GM21360 (cell line): ENCODE measurements around the gene AMPH.
A peak's percentile ranks its signal among the peaks of the same experiment; 100 is the strongest.

Source experiments
- ATAC-seq: cut with Tn5 transposase; IDR thresholded peaks from one replicate; pipeline ENCODE4 v1.9.1; 2021; ENCODE audit warnings: mild to moderate bottlenecking, moderate library complexity; ENCODE audit not compliant: unreplicated experiment

The AMPH gene

DNA sequence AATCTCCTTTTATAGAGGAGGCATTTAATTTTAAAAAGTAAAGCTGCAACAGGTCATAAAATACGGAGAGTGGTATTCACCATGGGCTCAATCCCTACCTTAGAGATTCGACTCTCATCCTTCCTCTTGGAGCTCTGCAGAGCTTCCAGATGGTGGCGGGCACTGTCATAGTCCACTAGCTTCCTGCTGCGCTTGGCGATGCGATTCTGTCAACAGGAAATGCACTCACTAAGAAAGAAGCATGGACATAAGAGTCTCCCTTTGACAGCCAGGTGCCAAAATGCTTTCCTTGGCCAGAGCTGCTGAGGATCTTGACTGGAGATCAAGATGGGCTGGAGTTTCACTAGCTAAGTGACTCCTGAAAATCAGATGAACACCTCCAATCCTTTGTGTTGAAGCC lies 154.4 kb downstream of the AMPH start:
- ATAC-seq: no peak

DNA sequence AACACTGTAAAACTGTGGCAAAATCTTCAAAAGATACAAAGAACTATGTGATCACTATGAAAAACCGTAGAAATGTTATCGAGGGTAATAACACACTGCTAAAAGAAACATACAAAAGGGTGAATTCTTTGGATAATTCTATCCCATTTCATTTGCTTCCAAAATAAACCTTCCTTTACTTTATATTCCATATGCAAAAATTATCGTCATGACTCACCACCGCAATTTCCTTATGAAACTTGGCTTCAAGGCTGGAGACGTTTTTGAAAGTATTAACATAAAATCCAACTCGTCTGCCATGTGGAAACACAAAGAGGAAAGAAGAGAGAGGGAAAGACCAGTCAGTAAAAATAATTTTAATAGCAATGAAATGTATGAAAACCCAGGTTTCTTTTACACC lies 165.2 kb downstream of the AMPH start:
- no peak for ATAC-seq

DNA sequence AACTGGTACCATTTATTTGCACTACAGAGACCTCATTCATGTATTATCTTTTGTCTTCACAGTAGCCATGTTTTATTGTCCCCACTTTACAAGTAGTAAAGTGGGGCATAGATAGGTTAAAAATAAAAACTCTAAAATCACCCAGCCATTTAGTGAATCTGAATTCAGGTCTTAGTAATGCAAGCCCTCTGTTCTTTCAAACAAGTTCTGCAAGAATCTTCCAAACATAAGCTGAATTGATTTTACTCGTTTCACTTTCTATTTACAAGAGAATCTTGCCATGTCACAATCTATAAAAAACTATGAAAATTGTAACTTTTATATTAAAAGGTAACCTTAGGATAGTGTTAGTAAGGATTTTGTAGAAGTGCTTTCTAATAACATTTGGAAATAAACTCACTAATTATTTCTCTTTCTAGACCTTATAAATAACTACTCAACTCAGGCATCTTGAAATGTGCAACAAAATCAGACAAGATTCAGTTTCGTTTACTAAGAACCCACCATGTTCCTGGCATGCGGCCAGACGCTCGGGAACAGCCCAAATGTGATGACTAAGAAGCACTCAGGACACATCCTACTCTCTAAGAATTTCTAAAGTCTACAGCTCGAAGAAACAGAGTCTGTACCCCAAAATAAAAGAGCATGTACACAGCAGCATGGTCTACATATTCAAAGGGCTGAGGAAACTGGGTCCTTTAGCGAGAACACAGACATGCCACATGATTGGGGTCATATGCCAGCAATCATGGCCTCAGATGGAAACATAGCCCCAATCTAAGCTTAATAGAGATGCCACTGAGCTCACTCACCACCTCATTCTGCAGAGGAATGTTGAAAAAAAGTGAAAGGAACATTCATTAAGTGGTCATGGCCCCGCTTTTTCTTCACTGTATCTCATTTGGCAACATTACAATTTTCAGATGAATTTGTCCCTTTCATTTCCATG lies 167.6 kb downstream of the AMPH start:
- ATAC-seq: peak; percentile 89

DNA sequence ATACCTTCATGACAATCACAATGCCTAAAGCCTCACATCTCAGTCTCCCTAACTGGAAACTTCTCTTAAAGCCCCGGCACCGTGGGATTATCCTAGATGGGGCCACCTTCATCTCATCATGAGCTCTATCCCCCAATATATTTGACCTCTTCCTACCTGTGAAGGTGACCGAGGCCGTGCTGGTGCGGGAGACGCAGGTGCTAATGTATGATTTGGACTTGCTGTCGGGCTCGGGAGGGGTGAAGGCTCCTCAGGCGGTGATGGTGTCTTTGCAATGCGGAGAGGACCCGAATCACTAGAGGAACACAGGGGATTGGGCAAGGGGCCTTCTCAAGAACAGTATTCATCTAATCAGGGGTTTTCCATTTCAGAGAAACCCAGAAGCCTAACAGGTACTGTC lies 168.4 kb downstream of the AMPH start:
- ATAC-seq: no peak

DNA sequence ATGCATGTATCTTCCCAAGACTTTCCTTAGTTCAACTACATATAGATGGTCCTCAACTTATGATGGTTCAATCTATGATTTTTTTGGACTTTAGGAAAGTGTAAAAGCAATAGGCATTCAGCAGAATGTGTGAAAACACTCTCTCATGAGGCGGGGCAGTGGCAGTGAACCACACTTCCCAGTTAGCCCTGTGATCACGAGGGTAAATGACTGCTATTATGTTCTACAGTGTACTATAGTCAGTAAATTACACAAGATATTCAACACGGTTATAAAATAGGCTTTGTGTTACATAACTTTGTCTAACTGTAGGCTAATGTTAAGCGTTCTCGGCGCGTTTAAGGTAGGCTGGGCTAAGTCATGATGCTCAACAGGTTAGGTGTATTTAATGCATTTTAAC lies 169.3 kb downstream of the AMPH start:
- no peak for ATAC-seq

DNA sequence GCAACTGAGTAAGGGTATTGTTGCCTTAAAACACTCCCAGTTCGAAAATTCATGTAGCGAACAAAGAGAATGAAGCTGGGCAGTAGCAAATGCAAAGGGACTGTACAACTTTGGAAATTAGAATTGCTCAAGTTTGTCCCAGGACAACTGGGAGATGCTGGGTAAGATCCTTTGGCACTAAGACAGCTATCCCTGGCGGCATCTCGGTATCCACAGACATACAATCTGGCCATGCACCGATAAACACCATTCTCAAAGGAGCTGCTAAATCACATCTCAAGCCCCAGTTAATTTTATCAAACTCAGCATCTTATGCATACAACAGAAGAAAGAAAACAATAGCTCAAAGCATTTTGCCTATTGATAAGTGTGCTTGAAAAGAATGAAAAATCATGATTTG lies 177.3 kb downstream of the AMPH start:
- no peak for ATAC-seq

DNA sequence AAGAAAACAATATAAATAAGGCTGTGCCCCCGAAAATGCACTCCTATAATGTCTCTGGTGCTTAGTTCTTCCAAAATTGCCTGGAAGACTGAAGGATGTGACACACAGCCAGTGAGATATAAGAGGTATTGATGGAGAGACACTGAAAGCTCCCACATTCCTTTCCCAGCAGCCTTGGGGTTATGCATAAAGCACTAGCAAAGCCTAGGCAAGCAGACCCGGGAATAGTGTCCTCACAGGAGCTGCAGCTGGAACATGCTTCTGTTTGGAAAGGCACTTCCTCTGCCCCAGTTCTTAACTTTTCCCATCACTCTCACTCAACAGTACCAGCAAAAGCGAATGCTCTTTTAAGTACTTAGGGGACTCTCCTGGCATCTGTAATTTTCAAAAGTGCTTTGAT lies 178.0 kb downstream of the AMPH start:
- ATAC-seq: no peak

DNA sequence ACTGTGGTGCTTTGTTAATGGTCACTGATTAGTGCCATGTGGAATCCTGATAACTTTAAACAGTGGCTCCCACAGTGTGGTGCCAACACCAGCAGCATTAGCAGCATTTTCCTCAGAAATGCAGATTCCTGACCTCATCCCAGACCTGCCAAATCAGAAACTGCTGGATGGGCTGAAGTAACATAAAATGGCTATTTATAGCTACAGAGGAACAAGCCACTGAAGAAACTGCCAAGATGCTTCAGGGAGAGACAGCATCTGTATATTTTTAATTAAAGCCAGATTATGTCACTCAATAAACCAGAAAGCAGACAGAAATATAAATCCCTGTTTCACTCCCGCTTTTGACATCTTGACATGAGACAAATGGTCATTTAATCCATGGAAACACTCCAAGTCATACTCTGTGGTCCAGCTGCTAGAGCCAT lies 178.5 kb downstream of the AMPH start:
- no peak for ATAC-seq

DNA sequence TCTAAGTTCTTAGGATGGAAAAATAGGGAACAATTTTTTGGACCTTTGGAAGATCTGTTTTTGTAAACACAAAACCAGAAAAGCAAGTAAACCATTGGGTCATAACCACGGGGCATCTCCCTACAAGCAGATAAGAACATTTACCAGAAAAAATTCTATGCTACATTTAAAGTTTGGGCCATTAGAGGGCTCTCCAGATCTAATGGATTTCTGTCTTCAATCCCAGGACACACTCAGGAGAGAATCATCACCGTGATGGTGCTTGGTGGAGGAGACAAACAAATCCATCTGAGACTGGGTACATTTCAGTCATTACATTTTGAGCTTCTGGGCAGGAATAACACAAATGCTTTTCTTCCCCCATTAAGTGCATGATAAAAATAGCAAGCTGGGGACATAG lies 179.3 kb downstream of the AMPH start:
- ATAC-seq: no peak

DNA sequence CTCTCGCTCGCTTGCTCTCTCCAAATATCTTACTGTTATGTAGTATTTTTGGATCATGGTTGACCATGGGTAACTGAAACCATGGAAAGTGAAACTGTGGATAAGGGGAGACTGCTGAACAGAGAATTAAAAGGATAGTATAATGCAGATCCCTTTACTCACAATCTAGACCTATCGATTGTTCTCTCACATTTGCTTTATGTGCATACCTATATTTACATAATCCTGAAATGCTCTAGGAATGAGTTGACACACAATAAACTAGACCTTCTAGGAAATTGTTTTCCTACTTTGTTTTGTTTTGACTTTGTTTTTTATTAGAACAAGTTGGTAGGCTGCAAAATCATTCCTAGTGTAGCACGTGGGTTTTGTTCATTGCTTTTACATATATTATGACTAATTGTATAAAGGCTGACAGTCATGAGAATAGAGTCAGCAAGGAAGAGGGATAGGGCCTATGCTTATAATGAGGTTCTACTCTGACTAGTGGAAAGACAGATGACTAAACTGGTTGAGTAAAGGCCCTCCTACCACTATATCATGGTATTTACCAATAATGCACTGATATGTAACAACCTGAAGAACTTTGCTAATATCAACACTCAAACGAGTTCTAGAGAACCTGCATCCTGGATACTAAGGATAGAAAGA lies 182.5 kb downstream of the AMPH start:
- no peak for ATAC-seq

DNA sequence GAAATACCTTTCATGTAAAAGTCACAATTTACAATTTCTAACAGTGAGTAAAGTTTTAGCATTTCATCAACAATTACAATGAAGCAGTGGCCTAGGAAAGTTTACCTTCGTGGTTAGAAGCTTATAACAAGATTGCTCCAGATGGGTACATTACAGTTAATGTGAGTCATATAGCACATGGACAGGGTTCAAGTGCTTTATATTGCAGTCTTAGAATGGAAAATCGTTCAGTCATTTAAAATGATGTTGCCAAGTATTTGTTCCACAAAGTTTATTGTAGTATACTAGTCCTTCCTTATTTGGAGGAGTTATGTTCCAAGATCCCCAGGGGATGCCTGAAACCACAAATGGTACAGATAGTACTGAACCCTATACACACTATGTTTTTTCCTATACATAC lies 183.1 kb downstream of the AMPH start:
- ATAC-seq: no peak

DNA sequence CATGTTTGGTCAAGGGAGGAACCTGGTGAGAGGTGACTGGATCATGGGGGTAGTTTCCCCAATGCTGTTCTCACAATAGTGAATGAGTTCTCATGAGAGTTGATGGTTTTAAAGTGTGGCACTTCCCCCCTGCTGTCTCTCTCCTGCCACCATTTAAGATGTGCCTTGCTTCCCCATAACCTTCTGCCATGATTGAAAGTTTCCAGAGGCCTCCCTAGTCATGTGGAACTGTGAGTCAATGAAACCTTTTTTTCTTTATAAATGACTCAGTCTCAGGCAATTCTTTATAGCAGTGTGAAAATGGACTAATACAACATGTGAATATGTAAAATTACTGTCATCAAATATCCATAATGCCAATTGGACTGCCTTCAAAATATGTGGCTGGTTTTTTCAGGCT lies 192.2 kb downstream of the AMPH start:
- ATAC-seq: no peak

DNA sequence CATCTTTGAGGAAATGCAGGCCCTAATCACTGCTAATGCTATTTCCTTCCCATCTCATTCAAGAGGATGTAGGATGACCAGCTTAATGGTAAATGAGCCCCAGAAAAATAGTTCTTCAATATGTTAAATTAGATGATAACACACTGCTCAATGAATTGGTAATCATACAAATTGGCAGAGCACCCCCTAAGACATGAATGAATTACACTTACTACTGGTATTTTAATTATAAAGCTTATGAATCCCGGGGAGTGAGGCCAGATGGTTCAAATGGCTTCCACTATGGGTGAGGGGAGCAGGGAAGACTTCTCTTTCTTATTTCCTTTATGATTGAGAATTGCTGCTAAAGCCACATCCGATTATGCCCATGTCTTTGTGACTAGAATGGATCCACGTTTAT lies 198.5 kb downstream of the AMPH start:
- no peak for ATAC-seq

DNA sequence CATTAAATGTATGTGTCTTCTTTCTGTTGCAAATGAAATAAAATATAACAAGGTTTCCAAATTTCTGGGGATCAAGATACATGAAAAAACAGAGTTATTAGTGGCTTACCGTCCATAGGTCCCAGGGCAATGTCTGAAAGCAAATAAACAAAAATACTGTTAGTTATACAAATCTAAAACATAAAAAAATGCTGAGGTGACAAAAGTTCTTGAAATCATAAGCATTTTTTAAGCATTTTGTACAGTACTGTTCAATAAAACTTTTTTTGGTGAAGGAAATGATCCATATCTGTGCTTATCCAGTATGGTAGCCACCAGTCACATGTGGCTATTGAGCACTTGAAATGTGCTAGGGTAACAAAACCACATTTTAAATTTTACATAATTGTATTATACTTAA lies 199.1 kb downstream of the AMPH start:
- ATAC-seq: no peak

DNA sequence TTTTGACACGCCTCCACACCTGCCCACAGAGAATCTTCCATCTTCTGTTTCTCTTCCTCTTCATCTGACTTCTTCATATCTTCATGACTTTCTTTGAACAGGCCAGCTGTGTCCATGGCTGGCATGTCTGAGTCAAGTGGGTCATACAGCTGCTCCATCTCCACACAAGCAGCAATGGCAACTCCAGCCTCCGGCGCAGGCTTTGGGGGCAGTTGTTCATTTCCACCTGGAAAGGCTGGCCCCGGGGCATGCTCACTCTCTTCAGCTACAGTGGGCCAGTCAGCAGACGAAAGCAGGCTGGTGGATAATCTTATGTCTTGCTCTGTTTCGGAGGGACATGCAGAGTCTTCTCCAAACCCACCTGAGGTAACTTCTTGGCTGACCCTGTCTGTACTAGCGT lies 202.1 kb downstream of the AMPH start:
- no peak for ATAC-seq

DNA sequence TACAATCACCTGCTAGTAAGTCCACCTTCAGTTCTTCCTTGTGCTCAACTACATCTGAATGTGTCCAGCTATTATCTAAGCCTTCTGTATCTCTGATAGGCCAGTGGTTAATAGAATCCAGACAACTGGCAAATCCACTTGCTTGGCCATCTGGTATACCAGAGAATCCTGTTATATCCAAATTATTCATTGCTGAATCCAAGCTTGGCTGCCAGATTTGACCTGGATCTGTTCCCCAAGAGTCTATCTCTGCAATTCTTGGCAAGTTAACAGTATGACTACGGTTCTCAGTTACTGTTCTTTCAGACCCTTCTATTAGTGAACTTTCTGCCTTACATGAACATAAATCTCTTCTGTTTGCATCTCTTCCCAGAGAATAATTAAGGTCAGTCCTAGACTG lies 203.1 kb downstream of the AMPH start:
- ATAC-seq: no peak

DNA sequence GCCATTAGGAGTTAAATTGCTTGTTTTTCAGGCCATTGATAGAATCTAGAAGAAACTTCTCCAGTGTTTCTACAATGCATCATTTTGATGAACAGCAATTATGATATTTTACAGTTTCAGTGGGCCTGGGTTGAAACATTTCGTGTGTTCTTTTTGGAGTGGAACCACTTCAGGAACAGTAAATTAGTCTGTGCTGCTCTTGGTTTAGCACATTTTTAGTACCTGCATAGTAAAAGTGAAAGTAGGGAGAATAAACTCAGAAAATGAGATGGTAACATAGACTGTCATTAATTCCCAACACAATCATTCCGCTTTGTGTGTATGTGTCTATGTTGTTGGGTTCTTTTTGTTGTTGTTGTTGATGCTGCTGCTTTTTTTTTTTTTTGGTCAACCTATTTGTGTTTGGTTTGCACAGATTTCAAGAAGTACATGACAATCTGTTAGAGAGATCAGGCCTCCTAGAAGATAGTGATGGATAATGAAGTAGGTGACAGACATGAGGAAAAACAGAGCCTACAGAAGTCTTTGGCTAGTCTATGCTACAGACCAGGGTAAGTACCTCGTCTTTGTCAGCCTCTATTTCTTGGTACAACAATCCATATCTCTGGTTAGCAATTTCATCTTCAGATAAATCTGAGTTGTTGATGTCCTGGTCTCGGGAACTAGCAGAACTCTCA lies 203.8 kb downstream of the AMPH start:
- no peak for ATAC-seq

DNA sequence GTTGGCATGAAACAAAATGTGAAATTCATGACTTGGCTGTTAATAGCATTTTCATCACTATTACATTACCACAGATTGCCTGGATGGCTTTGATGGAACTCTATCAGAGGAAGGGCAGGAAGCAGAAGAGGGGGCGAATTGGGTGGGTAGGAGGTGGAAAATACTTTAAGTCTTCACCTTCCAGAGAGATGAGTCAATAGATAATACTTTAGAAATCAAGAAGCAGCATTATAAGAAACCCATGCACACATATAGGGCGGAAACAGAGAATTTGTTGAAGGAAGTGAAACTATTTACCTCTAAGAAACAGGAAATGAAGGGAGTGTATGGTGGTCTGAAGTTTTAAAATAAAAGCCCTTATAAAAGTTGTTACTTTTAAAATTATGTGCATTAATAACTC lies 205.7 kb downstream of the AMPH start:
- ATAC-seq: peak; percentile 80

DNA sequence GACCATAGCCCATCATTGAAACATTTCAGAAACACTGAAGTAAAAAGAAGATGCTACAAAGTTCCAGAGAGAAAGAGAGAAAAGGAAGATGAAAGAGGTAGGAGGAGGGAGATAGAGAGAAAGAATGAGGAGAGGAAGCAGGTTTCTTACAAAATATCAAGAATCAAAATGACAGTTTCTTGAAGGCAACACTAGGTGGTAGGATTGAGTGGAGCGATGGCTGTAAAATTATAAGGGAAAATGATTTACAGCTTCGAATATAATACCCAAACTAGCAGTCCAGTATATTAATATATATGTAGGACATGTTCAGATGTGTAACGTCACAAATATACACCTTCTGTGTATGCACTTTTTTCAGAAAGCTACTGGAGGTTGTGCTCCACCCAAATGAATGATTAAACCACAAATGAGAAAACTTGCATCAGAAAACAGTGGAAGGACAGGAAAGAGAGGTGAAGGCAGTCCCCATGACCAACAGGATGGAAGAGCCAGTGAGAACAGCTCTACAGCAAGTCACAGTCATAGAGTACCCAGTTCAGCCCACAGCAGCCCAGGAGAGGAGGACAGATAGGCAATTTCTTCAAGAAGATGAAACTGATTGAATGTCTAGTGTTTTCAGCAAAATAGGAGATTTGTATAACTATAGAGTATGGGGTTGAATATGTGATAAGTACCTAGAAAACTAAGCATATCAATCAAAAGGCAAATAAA lies 206.3 kb downstream of the AMPH start:
- no peak for ATAC-seq

DNA sequence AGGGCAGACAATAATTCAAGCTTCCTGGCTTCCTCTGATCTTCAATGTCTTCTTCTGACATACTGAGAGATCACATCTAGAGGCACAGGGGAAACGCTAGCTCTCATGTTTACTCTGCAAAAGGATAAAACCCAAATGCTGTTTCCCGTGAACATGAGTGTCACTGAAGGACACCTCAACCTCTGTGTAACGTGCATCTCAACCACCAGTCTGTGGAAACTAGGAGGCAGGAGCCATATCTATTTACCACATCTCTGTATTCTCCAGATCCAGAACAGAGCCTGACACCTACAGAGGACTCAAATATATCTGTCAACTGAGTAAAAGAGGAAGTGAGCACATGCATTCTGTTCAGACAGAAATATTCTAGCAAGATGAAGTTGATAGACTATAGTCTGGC lies 217.4 kb downstream of the AMPH start:
- ATAC-seq: peak; percentile 91

DNA sequence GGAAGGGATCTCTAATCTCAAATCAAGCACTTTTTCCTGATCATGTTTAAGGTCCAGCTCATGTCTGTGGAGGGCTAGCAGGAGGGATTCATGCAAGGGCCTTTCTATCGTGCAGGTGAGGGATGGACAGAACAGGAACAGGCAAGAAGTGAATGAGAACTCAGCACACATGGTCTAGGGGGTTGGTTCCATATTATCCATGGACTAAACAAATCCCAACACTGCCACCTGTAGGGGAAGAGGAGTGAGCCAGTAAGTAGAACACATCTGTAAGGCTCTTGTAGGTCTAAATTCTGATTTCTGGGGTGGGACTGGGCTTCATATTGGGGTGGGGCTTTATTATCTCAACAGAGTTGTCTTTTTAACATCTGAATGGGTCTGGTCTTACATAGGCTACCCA lies 219.8 kb downstream of the AMPH start:
- no peak for ATAC-seq
